Vagina (tissue), 2 donors: ENCODE measurements around the gene SRP68.

ENCODE experiments used
- CTCF ChIP-seq, 3 experiments: fragments of 450-650 bp in 2 of 3; fragments of 200-600 bp in 1 of 3; sonication (generic) in 1 of 3; IDR thresholded peaks; one replicate each; pipeline ENCODE4 v1.5.1; 2017 to 2019; ENCODE audit warnings: antibody characterized with exemption in 3 of 3, mild to moderate bottlenecking in 2 of 3, moderate library complexity in 2 of 3
- POLR2A ChIP-seq, 2 donors: fragments of 450-650 bp; IDR thresholded peaks; one replicate each; pipeline ENCODE4 v1.6.1; 2017; ENCODE audit warnings: antibody characterized with exemption in 2 of 2, mild to moderate bottlenecking in 2 of 2, moderate library complexity in 2 of 2
- POLR2AphosphoS5 ChIP-seq, 2 donors: sonication (generic); formaldehyde crosslinking; IDR thresholded peaks; one replicate each; pipeline ENCODE4 v1.9.0; 2017; ENCODE audit warnings: antibody characterized with exemption in 2 of 2, mild to moderate bottlenecking in 2 of 2, low read depth in 1 of 2; ENCODE audit not compliant: insufficient read depth in 1 of 2

- TF ChIP-seq POLR2A (IDR thresholded peaks at IDR 0.05) (no peak), CTCF (IDR thresholded peaks at IDR 0.05) (no peak), POLR2AphosphoS5 (IDR thresholded peaks at IDR 0.05; ENCODE audit: insufficient read depth in 1 of 2, low read depth in 1 of 2) (no peak)
Observed at GRCh38 chr17:76079535-76079955, 7.2 kb upstream of the SRP68 start.
